GM21367 (cell line): ENCODE data around the gene OAF.
"Not testable (repeated sequence)": the region's sequence is repeated elsewhere in the genome, so short reads cannot be mapped to it uniquely, and the experiment has no call there.

Experiments used
- ATAC-seq: cut with Tn5 transposase; IDR thresholded peaks from one replicate; pipeline ENCODE4 v1.9.1; 2021; ENCODE audit not compliant: unreplicated experiment

The OAF gene

GRCh38 chr11:120261321-120261720 lies 50.5 kb downstream of the OAF start:
- ATAC-seq: no peak

GRCh38 chr11:120261931-120262330 lies 51.1 kb downstream of the OAF start:
- ATAC-seq: no peak

GRCh38 chr11:120267319-120267718 lies 56.5 kb downstream of the OAF start:
- ATAC-seq: no peak

DNA sequence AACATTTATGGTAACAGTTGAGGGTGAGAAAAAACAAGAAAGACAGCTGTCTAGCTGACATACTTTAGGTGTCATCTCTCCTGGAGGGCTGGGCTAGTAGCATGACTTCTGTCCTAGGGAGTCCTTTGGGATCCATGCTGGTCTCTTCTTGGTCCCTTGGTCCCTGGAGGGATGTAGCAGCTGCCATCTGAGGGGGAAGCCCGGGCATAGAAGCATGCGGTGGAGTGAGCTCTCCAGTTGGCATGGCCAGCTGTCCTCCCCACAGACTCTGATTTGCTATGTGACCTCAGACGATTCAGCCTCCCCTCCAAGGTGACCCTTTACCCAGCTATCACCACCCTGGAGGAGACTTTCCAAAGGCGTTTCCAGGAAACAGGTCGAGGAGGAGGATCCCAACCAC lies 57.9 kb downstream of the OAF start:
- ATAC-seq: no peak

- ATAC-seq: no peak
Observed at GRCh38 chr11:120270386-120270785, 59.6 kb downstream of the OAF start.

DNA sequence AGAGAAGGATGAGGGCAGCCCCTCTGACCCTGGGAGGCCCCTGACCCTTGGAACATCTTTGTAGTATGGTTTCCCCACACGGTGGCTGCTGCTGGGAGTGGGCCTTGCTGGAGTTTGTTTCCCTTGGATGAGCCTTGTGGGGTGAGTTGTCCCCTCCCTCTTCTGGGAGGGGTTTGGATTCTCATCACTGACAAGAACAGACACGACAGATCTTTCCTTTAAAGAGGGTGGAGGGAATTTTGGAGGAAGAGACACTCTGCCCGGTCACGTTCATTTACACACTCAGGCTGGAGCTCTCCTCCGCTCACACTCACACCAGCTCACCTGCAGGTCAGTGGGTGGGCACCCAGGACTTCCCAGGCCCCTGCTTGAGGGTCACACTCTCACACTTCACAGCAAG lies 60.8 kb downstream of the OAF start:
- no peak for ATAC-seq

DNA sequence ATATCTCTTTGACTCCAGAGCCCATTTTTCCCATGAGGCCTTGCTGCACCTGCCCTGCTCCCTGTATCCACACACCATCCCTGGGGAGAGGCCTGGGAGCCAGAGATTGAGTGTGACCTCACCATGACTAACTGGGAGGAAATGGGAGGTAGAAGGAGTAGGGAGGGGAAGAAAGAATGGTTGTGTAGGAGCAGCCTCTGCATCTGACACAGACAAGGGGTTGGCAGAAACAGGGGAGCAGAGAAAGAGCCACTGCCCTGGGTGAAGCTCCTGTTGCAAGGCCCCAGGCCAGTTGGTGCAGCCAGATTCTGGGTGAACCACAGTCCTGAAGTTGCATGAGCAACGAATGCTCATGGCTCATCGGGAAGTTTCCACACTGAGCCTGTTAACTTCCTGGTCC lies 61.5 kb downstream of the OAF start:
- ATAC-seq: no peak

DNA sequence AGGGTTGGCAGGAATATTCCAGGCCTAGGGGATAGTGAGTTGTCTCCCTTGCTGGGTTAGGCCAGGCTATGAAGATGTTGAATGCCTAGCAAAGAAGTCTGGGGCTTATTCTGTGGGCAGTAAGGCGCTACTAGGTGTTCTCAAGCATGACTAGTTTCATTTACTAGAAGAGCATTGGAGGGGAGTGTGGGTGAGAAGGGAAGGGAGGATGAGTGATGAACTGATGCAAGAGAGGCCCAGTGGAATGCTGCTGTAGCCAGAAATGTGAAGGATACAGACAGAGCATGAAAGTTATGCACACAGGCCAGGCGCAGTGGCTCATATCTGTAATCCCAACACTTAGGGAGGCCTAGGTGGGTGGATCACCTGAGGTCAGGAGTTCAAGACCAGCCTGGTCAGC lies 62.6 kb downstream of the OAF start:
- no peak for ATAC-seq

GRCh38 chr11:120273956-120274355 lies 63.1 kb downstream of the OAF start:
- not testable (repeated sequence) for ATAC-seq

GRCh38 chr11:120279502-120279901 lies 68.7 kb downstream of the OAF start:
- no peak for ATAC-seq
